Measurements from ENCODE around the gene GAB4. TPM values are rescaled to one million over a fixed set of nuclear protein-coding genes. Genes with fewer than 3 reads are reported as not detected.

GAB4 gene, protein sequence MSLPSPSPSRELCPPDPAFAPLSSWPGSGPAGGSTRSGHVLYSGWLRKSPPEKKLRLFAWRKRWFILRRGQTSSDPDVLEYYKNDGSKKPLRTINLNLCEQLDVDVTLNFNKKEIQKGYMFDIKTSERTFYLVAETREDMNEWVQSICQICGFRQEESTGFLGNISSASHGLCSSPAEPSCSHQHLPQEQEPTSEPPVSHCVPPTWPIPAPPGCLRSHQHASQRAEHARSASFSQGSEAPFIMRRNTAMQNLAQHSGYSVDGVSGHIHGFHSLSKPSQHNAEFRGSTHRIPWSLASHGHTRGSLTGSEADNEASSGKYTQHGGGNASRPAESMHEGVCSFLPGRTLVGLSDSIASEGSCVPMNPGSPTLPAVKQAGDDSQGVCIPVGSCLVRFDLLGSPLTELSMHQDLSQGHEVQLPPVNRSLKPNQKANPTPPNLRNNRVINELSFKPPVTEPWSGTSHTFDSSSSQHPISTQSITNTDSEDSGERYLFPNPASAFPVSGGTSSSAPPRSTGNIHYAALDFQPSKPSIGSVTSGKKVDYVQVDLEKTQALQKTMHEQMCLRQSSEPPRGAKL
- total RNA-seq, result not detected

DNA sequence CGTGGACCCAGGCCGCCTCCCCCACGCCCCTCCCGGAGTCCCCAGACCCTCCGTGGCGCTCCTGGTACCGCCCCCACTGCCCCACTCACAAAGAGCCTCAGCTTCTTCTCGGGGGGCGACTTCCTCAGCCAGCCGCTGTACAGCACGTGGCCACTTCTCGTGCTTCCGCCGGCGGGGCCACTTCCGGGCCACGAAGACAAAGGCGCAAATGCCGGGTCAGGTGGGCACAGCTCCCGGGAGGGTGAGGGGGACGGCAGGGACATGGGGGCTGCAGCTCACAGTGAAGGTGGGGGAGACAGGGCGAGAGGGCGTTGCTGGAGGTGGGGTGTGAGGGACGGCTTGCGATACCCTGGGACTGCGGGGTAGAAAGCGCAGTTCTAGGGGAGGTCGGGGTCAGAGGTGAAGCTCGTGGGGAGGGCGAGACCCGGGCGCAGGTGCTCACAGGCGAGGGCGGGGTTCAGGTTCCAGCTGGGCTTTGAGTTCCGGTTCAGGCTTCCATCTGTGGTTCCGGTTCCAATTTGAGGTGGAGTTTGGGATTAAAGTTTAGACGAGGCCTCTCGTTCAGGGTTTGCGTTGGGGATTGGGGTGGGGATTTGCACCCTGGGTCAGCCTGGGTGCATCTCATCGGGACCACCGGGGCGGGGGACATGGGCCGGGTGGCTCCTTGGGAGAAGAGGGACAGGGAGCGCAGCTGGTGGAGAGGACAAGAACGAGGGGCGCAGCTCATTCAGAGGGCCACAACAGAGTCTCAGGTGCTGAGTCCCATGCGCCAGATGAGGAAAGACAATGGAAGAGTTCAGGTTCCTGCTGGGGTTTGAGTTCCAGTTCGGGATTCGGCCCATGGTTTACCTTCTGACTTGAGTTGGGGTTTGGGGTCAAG is at the start of gene GAB4:
Gene GAB4, minus strand, starts transcription at position 371 of the 880 bp plus-strand sequence. Its CDS starts 108 bp downstream, at position 263.
- Histone ChIP-seq H3K4me1 (no peaks in the 10 kb centered on the region), H3K36me3 (no peaks in the 10 kb centered on the region), H3K27ac (no peak within 1 kb of the TSS), H3K9me3 (no peaks in the 10 kb centered on the region), H3K4me3 (no peak within 1 kb of the TSS), H3K27me3 (no peaks in the 10 kb centered on the region)
- no peak for TF ChIP-seq POLR2A (IDR thresholded peaks at IDR 0.05)
- TF ChIP-seq, protein P1, sequence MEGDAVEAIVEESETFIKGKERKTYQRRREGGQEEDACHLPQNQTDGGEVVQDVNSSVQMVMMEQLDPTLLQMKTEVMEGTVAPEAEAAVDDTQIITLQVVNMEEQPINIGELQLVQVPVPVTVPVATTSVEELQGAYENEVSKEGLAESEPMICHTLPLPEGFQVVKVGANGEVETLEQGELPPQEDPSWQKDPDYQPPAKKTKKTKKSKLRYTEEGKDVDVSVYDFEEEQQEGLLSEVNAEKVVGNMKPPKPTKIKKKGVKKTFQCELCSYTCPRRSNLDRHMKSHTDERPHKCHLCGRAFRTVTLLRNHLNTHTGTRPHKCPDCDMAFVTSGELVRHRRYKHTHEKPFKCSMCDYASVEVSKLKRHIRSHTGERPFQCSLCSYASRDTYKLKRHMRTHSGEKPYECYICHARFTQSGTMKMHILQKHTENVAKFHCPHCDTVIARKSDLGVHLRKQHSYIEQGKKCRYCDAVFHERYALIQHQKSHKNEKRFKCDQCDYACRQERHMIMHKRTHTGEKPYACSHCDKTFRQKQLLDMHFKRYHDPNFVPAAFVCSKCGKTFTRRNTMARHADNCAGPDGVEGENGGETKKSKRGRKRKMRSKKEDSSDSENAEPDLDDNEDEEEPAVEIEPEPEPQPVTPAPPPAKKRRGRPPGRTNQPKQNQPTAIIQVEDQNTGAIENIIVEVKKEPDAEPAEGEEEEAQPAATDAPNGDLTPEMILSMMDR (IDR thresholded peaks at IDR 0.05), result no peak
- DNase-seq, result no peak

DNA sequence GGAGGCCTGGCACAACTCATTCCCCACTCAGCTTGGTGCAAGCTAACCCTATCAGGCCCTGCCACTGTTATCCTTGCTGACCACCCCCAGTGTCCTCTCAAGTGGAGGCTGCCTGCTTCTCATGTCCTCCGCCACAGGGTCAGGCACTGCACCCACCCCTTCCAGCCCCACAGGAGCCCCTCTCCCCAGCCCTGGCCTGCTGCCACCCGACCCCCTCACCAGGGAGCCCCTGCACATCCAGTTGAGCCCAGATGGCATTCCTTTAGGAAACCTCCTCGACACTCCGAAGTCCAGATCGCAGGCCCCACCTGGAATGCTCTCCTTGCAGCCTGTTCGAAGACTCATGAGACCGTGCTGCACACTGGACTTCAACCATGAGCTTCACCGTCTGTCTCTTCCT is 48.8 kb upstream of the GAB4 start:
- DNase-seq, result peak in 1 of 3 donors; percentile 32
- no peaks in the 10 kb centered on the region for H3K36me3 ChIP-seq
- H3K27ac ChIP-seq, result no peak overlapping the region
- no peak overlapping the region for H3K4me3 ChIP-seq
- no peaks in the 10 kb centered on the region for H3K9me3 ChIP-seq
- no peaks in the 10 kb centered on the region for H3K4me1 ChIP-seq
- H3K27me3 ChIP-seq, result no peaks in the 10 kb centered on the region
- TF ChIP-seq, protein P1 (IDR thresholded peaks at IDR 0.05), result no peak
- TF ChIP-seq POLR2A (IDR thresholded peaks at IDR 0.05), result no peak

DNA sequence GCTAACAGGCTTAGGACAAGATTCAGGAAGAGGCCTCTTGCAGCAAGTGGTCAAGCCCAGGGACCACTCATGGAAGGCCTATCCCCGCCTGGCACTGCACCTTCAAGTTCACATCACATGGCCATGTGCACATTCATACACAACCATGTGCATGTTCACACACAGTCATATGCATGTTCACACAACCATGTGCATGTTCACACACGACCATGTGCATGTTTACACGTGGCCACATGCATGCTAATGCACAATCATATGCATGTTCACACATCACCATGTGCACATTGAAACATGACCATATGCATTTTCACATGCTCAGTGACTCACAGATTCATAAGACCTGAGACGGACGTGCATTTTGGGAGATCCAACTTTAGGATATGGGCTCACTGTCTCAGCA is 48.0 kb upstream of the GAB4 start:
- Histone ChIP-seq H3K27me3 (no peaks in the 10 kb centered on the region), H3K4me3 (no peak overlapping the region), H3K36me3 (no peaks in the 10 kb centered on the region), H3K9me3 (no peaks in the 10 kb centered on the region), H3K4me1 (no peaks in the 10 kb centered on the region), H3K27ac (no peak overlapping the region)
- TF ChIP-seq POLR2A (IDR thresholded peaks at IDR 0.05), result no peak
- TF ChIP-seq, protein P1 (IDR thresholded peaks at IDR 0.05), result no peak
- no peak for DNase-seq

DNA sequence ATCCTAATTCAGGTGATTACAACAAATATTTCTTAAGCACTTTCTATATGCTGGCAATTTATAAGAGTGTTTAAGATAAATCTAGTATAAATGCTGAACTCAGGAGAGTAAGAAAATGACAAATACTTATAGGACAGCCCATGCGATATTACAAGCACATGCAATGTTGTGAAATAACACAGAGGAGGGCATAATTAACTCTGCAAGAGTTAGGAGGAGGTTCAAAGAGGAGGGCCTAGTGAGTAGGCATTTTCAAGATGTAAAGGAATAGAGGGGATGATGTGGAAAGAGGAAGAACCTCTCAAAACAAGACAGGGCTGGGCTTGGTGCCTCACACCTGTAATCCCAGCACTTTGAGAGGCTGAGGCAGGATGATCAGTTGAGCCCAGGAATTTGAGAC is 39.6 kb upstream of the GAB4 start:
- no peak for DNase-seq
- Histone ChIP-seq H3K36me3 (no peaks in the 10 kb centered on the region), H3K4me1 (no peaks in the 10 kb centered on the region), H3K9me3 (no peaks in the 10 kb centered on the region), H3K4me3 (no peak overlapping the region), H3K27ac (no peak overlapping the region), H3K27me3 (no peaks in the 10 kb centered on the region)
- TF ChIP-seq, protein P1 (IDR thresholded peaks at IDR 0.05), result no peak
- TF ChIP-seq POLR2A (IDR thresholded peaks at IDR 0.05), result no peak

GRCh38 chr22:17046566-17047348 is 38.7 kb upstream of the GAB4 start:
- H3K4me3 ChIP-seq, result no peak overlapping the region
- H3K27me3 ChIP-seq, result no peaks in the 10 kb centered on the region
- H3K9me3 ChIP-seq, result no peaks in the 10 kb centered on the region
- no peaks in the 10 kb centered on the region for H3K36me3 ChIP-seq
- no peak overlapping the region for H3K27ac ChIP-seq
- TF ChIP-seq, protein P1 (IDR thresholded peaks at IDR 0.05), result no peak
- no peak for TF ChIP-seq POLR2A (IDR thresholded peaks at IDR 0.05)
- DNase-seq, result no peak
- H3K4me1 ChIP-seq, result no peaks in the 10 kb centered on the region
